Vagina (tissue), 2 donors: Measurements from ENCODE around the gene NEURL3.

Experiments used
- CTCF ChIP-seq, 3 experiments: fragments of 450-650 bp in 2 of 3; fragments of 200-600 bp in 1 of 3; sonication (generic) in 1 of 3; IDR thresholded peaks; one replicate each; pipeline ENCODE4 v1.5.1; 2017 to 2019; ENCODE audit warnings: antibody characterized with exemption in 3 of 3, mild to moderate bottlenecking in 2 of 3, moderate library complexity in 2 of 3
- POLR2A ChIP-seq, 2 donors: fragments of 450-650 bp; IDR thresholded peaks; one replicate each; pipeline ENCODE4 v1.6.1; 2017; ENCODE audit warnings: antibody characterized with exemption in 2 of 2, mild to moderate bottlenecking in 2 of 2, moderate library complexity in 2 of 2
- POLR2AphosphoS5 ChIP-seq, 2 donors: sonication (generic); formaldehyde crosslinking; IDR thresholded peaks; one replicate each; pipeline ENCODE4 v1.9.0; 2017; ENCODE audit warnings: antibody characterized with exemption in 2 of 2, mild to moderate bottlenecking in 2 of 2, low read depth in 1 of 2; ENCODE audit not compliant: insufficient read depth in 1 of 2

- TF ChIP-seq POLR2A (IDR thresholded peaks at IDR 0.05) (no peak), CTCF (IDR thresholded peaks at IDR 0.05) (no peak), POLR2AphosphoS5 (IDR thresholded peaks at IDR 0.05; ENCODE audit: insufficient read depth in 1 of 2, low read depth in 1 of 2) (no peak)
Measured at GRCh38 chr2:96508521-96509113, 3.5 kb upstream of the NEURL3 start.
